Panc1 (cell line): Measurements from ENCODE around the gene ARL10.

Experiments
- POLR2AphosphoS5 ChIP-seq: IDR thresholded peaks from 2 replicates; pipeline ENCODE4 v1.6.1; 2012; ENCODE audit warnings: mild to moderate bottlenecking, low read depth, low read length, moderate library complexity
- SIN3A ChIP-seq: IDR thresholded peaks from 2 replicates; pipeline ENCODE4 v1.6.1; 2012; ENCODE audit warnings: low read depth, mild to moderate bottlenecking, low read length, moderate library complexity, borderline replicate concordance; ENCODE audit not compliant: insufficient read depth
- TCF7L2 ChIP-seq: IDR thresholded peaks from 2 replicates; pipeline ENCODE4 v1.6.1; 2011; ENCODE audit warnings: mild to moderate bottlenecking, low read depth, low read length, inconsistent platforms
- TF ChIP-seq, protein P1 (sequence below): fragments of 450-650 bp; IDR thresholded peaks from 2 replicates; pipeline ENCODE4 v1.5.1; 2017; ENCODE audit warnings: mild to moderate bottlenecking
- TF ChIP-seq, protein P2 (sequence below), 2 experiments: IDR thresholded peaks; 2 replicates each; pipeline ENCODE4 v1.6.1; 2011 to 2012; ENCODE audit warnings: low read depth in 2 of 2, control low read depth in 1 of 2, low read length in 1 of 2, mild to moderate bottlenecking in 1 of 2, moderate library complexity in 1 of 2; ENCODE audit not compliant: insufficient read depth in 1 of 2

DNA sequence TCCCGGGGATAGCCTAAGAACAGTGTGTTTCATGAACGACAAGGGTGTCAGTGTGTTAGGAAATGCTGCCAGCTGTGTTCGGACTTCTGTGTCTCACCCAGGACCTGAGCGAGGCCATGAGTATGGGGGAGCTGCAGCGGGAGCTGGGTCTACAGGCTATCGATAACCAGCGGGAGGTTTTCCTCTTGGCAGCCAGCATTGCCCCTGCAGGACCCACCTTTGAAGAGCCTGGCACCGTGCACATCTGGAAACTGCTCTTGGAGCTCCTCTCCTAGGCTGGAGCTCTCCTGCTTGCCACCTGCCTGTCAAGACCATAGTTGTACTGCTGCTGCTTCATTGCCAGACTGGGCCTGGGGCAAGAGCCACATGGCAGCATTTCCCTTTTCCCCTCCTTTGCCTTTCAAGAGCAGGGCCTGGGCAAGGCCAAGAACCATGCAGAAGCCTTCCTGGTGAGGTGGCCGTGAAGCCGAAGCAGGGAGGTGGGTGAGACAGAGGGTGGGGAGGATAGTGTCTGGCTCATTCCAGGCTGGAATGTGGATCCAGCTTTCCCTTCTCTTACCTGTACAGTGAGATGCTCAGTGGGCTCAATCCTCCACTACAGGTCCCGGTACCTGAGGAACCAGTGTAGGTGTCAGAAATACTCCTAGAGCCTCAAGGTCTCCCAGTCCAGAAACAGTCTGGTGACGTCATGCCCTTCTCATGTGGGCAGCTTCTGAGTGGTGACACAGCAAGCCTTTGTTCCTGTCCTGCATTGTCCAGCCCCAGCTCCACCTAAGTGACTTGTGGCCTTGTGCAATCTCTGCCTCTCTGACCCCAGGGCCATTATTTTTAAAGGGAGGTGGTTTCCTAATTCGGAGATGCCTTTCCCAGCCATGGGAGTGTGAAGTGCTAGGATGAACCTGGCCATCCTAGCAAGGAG is 6.6 kb downstream of the ARL10 start:
- TF ChIP-seq, protein P1, sequence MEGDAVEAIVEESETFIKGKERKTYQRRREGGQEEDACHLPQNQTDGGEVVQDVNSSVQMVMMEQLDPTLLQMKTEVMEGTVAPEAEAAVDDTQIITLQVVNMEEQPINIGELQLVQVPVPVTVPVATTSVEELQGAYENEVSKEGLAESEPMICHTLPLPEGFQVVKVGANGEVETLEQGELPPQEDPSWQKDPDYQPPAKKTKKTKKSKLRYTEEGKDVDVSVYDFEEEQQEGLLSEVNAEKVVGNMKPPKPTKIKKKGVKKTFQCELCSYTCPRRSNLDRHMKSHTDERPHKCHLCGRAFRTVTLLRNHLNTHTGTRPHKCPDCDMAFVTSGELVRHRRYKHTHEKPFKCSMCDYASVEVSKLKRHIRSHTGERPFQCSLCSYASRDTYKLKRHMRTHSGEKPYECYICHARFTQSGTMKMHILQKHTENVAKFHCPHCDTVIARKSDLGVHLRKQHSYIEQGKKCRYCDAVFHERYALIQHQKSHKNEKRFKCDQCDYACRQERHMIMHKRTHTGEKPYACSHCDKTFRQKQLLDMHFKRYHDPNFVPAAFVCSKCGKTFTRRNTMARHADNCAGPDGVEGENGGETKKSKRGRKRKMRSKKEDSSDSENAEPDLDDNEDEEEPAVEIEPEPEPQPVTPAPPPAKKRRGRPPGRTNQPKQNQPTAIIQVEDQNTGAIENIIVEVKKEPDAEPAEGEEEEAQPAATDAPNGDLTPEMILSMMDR = no peak
- TF ChIP-seq POLR2AphosphoS5 = no peak
- TF ChIP-seq, protein P2, sequence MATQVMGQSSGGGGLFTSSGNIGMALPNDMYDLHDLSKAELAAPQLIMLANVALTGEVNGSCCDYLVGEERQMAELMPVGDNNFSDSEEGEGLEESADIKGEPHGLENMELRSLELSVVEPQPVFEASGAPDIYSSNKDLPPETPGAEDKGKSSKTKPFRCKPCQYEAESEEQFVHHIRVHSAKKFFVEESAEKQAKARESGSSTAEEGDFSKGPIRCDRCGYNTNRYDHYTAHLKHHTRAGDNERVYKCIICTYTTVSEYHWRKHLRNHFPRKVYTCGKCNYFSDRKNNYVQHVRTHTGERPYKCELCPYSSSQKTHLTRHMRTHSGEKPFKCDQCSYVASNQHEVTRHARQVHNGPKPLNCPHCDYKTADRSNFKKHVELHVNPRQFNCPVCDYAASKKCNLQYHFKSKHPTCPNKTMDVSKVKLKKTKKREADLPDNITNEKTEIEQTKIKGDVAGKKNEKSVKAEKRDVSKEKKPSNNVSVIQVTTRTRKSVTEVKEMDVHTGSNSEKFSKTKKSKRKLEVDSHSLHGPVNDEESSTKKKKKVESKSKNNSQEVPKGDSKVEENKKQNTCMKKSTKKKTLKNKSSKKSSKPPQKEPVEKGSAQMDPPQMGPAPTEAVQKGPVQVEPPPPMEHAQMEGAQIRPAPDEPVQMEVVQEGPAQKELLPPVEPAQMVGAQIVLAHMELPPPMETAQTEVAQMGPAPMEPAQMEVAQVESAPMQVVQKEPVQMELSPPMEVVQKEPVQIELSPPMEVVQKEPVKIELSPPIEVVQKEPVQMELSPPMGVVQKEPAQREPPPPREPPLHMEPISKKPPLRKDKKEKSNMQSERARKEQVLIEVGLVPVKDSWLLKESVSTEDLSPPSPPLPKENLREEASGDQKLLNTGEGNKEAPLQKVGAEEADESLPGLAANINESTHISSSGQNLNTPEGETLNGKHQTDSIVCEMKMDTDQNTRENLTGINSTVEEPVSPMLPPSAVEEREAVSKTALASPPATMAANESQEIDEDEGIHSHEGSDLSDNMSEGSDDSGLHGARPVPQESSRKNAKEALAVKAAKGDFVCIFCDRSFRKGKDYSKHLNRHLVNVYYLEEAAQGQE (IDR thresholded peaks at IDR 0.05; ENCODE audit: insufficient read depth in 1 of 2, low read depth in 2 of 2, low read length in 1 of 2) = no peak
- TF ChIP-seq SIN3A = no peak
- TF ChIP-seq TCF7L2 = no peak
